CD14-positive monocyte (primary cell): ENCODE measurements around the gene MTMR12. TPM values are rescaled to one million over a fixed set of nuclear protein-coding genes. Genes with fewer than 3 reads are reported as not detected.

Experiments
- DNase-seq, 3 donors: peaks; one replicate each; pipeline ENCODE4 v3.0.0-alpha.2; 2011 to 2022
- H2AFZ ChIP-seq: 2 replicates; pipeline ENCODE4 v1.6.0; 2012; ENCODE audit warnings: mild to moderate bottlenecking, low read depth, low read length, inconsistent platforms; ENCODE audit not compliant: insufficient read depth, poor library complexity, severe bottlenecking
- H3K27ac ChIP-seq, 2 donors: 1 replicate in 1 of 2; 2 replicates in 1 of 2; pipeline ENCODE4 v1.5.1; 2012 to 2013; ENCODE audit warnings: low read length in 2 of 2, control low read depth in 1 of 2, inconsistent platforms in 1 of 2, low read depth in 1 of 2, mild to moderate bottlenecking in 1 of 2
- H3K27me3 ChIP-seq, 2 donors: one replicate each; pipeline versions ENCODE4 v1.6.0 to v1.6.1; 2011 to 2013; ENCODE audit warnings: low read length in 2 of 2; ENCODE audit not compliant: control insufficient read depth in 2 of 2, insufficient read depth in 2 of 2
- H3K36me3 ChIP-seq, 2 donors: replicated peaks in 1 of 2; 1 replicate in 1 of 2; 2 replicates in 1 of 2; pipeline versions ENCODE4 v1.5.1 to v1.6.1; 2012 to 2013; ENCODE audit warnings: low read length in 2 of 2, control low read depth in 1 of 2, inconsistent platforms in 1 of 2, mild to moderate bottlenecking in 1 of 2; ENCODE audit not compliant: insufficient read depth in 2 of 2, control insufficient read depth in 1 of 2
- H3K4me1 ChIP-seq, 2 donors: 1 replicate in 1 of 2; 2 replicates in 1 of 2; pipeline versions ENCODE4 v1.5.1 to v1.6.1; 2012 to 2013; ENCODE audit warnings: low read length in 2 of 2, control low read depth in 1 of 2, inconsistent platforms in 1 of 2, mild to moderate bottlenecking in 1 of 2, moderate library complexity in 1 of 2; ENCODE audit not compliant: insufficient read depth in 2 of 2, control insufficient read depth in 1 of 2
- H3K4me2 ChIP-seq: replicated peaks from 2 replicates; pipeline ENCODE3; 2012; ENCODE audit warnings: low read length, moderate library complexity, mild to moderate bottlenecking; ENCODE audit not compliant: poor library complexity, severe bottlenecking; ENCODE audit errors: extremely low read depth
- H3K4me3 ChIP-seq, 3 experiments: fragments of 200-600 bp in 1 of 3; sonication (generic) in 1 of 3; replicated peaks in 1 of 3; 1 replicate in 2 of 3; 2 replicates in 1 of 3; pipeline ENCODE4 v1.5.1; 2011 to 2013; ENCODE audit warnings: low read length in 3 of 3, mild to moderate bottlenecking in 3 of 3, control low read depth in 2 of 3, low read depth in 2 of 3, inconsistent platforms in 1 of 3, moderate library complexity in 1 of 3
- H3K79me2 ChIP-seq: 2 replicates; pipeline ENCODE4 v1.6.0; 2012; ENCODE audit warnings: mild to moderate bottlenecking, control low read depth, inconsistent platforms, low read length, moderate library complexity; ENCODE audit not compliant: insufficient read depth
- H3K9ac ChIP-seq: 2 replicates; pipeline ENCODE4 v1.6.0; 2017; ENCODE audit warnings: low read length, mild to moderate bottlenecking; ENCODE audit not compliant: insufficient read depth, poor library complexity, severe bottlenecking
- H3K9me3 ChIP-seq, 2 donors: replicated peaks in 1 of 2; 1 replicate in 1 of 2; 2 replicates in 1 of 2; pipeline versions ENCODE4 v1.5.1 to v1.6.1; 2012 to 2013; ENCODE audit warnings: low read length in 2 of 2, control low read depth in 1 of 2; ENCODE audit not compliant: control insufficient read depth in 1 of 2, insufficient read depth in 1 of 2
- H4K20me1 ChIP-seq: 2 replicates; pipeline ENCODE4 v1.6.0; 2012; ENCODE audit warnings: mild to moderate bottlenecking, low read length, control low read depth, moderate library complexity; ENCODE audit not compliant: insufficient read depth
- H3K27ac Mint-ChIP-seq, 7 donors: one replicate each; pipeline ENCODE4 v1.8.0; 2020; ENCODE audit warnings: mild to moderate bottlenecking in 7 of 7, mixed read lengths in 7 of 7, moderate library complexity in 6 of 7, inconsistent platforms in 2 of 7
- H3K27me3 Mint-ChIP-seq, 3 donors: one replicate each; pipeline ENCODE4 v1.8.0; 2021 to 2022; ENCODE audit warnings: low read depth in 3 of 3, mild to moderate bottlenecking in 3 of 3, mixed read lengths in 3 of 3, moderate library complexity in 3 of 3, inconsistent platforms in 1 of 3
- H3K36me3 Mint-ChIP-seq, 2 donors: one replicate each; pipeline ENCODE4 v1.8.0; 2020; ENCODE audit warnings: mixed read lengths in 2 of 2, inconsistent platforms in 1 of 2, mild to moderate bottlenecking in 1 of 2
- H3K4me1 Mint-ChIP-seq: one replicate; pipeline ENCODE4 v1.8.0; 2020; ENCODE audit warnings: mild to moderate bottlenecking, mixed read lengths
- H3K4me3 Mint-ChIP-seq, 2 donors: one replicate each; pipeline ENCODE4 v1.8.0; 2020; ENCODE audit warnings: mild to moderate bottlenecking in 2 of 2, mixed read lengths in 2 of 2, moderate library complexity in 1 of 2
- H3K9me3 Mint-ChIP-seq, 7 donors: one replicate each; pipeline ENCODE4 v1.8.0; 2020 to 2022; ENCODE audit warnings: mixed read lengths in 7 of 7, mild to moderate bottlenecking in 6 of 7, moderate library complexity in 6 of 7, inconsistent platforms in 2 of 7
- CTCF ChIP-seq: fragments of 200-600 bp; IDR thresholded peaks from one replicate; pipeline ENCODE4 v1.8.0; 2022; ENCODE audit warnings: antibody characterized with exemption, mild to moderate bottlenecking
- WGBS: methylation state at CpG from one replicate; pipeline ENCODE4 v1.1.5; 2013; ENCODE audit warnings: missing lambda C conversion rate; ENCODE audit not compliant: insufficient coverage; 5-methylcytosine and 5-hydroxymethylcytosine counted together
- intact Hi-C, 2 donors: fragments of 100-400 bp; cut with micrococcal nuclease; formaldehyde crosslinking; loops; one replicate each; pipeline versions ENCODE4 v1.15.0 to v1.15.1; 2023
- polyA plus RNA-seq, 3 donors: library from polyadenylated mRNA; depleted of rRNA in 1 of 3; unstranded in 2 of 3; stranded (reverse) in 1 of 3; fragments of 300-500 nt in 2 of 3; fragments of >200 nt in 1 of 3; fragmentation: Illumina TruSeq in 2 of 3; gene quantifications; 1 replicate in 2 of 3; 2 replicates in 1 of 3; pipeline ENCODE4 v1.2.3, GENCODE V29; 2012 to 2021

The MTMR12 gene
- polyA plus RNA-seq, 3 donors, result 10.3 to 19.0 (median 17.3) TPM

GRCh38 chr5:32275396-32275741, 37.4 kb downstream of the MTMR12 start:
- no peak overlapping the region for H3K4me3 ChIP-seq
- peaks cover 32 to 54% of the 10 kb centered on the region in 2 donors for H3K36me3 ChIP-seq
- H3K9me3 ChIP-seq, result no peaks in the 10 kb centered on the region
- H3K4me3 Mint-ChIP-seq, result no peak overlapping the region
- H4K20me1 ChIP-seq, result peaks cover 5% of the 10 kb centered on the region
- no CpG with 5 or more reads among the region's 3 CpGs for WGBS
- no peak overlapping the region for H3K27ac ChIP-seq
- peaks cover 13 to 14% of the 10 kb centered on the region in 2 donors for H3K4me1 ChIP-seq
- peaks cover 48 to 63% of the 10 kb centered on the region in 2 donors for H3K36me3 Mint-ChIP-seq
- TF ChIP-seq CTCF, result no peak
- no peak overlapping the region for H3K9ac ChIP-seq
- no peak overlapping the region for H3K4me2 ChIP-seq
- peak overlapping the region in 3 of 7 donors; percentile 28 to 78 (median 50) for H3K27ac Mint-ChIP-seq
- no peak overlapping the region for H2AFZ ChIP-seq
- H3K9me3 Mint-ChIP-seq, result no peaks in the 10 kb centered on the region
- DNase-seq, result no peak
- no peaks in the 10 kb centered on the region for H3K27me3 ChIP-seq
- no peaks in the 10 kb centered on the region for H3K27me3 Mint-ChIP-seq
- H3K4me1 Mint-ChIP-seq, result peaks cover 16% of the 10 kb centered on the region
- peaks cover 9% of the 10 kb centered on the region for H3K79me2 ChIP-seq
- intact Hi-C loops, result no loop called here

GRCh38 chr5:32274548-32275395, 38.0 kb downstream of the MTMR12 start:
- 90% methylated on average over 2 of the region's 11 CpGs for WGBS
- DNase-seq, result no peak
- peaks cover 5% of the 10 kb centered on the region for H4K20me1 ChIP-seq
- no peak overlapping the region for H3K9ac ChIP-seq
- peaks cover 13 to 14% of the 10 kb centered on the region in 2 donors for H3K4me1 ChIP-seq
- H3K4me3 ChIP-seq, result no peak overlapping the region
- H3K27ac Mint-ChIP-seq, result peak overlapping the region in 3 of 7 donors; percentile 15 to 66 (median 15)
- H3K9me3 ChIP-seq, result no peaks in the 10 kb centered on the region
- peaks cover 7% of the 10 kb centered on the region for H3K79me2 ChIP-seq
- no peaks in the 10 kb centered on the region for H3K27me3 Mint-ChIP-seq
- no peak overlapping the region for H3K4me3 Mint-ChIP-seq
- H3K27me3 ChIP-seq, result no peaks in the 10 kb centered on the region
- H3K4me2 ChIP-seq, result no peak overlapping the region
- H2AFZ ChIP-seq, result no peak overlapping the region
- H3K4me1 Mint-ChIP-seq, result peaks cover 16% of the 10 kb centered on the region
- H3K36me3 ChIP-seq, result peaks cover 38 to 56% of the 10 kb centered on the region in 2 donors
- peaks cover 52 to 64% of the 10 kb centered on the region in 2 donors for H3K36me3 Mint-ChIP-seq
- intact Hi-C loops, result no loop called here
- H3K9me3 Mint-ChIP-seq, result no peaks in the 10 kb centered on the region
- H3K27ac ChIP-seq, result no peak overlapping the region
- TF ChIP-seq CTCF, result no peak
